ENCODE data around the gene BMPR1B. TPM values are rescaled to one million over a fixed set of nuclear protein-coding genes. Genes with fewer than 3 reads are reported as not detected.

Gene BMPR1B
- total RNA-seq, 1 experiment from 2014 or later: 14.5 TPM

GRCh38 chr4:95183656-95184408 is 426.1 kb downstream of the BMPR1B start:
- no peak for DNase-seq (ENCODE audit: low read depth)

- no peak for DNase-seq (ENCODE audit: low read depth)
Observed at GRCh38 chr4:95186666-95187065, 428.9 kb downstream of the BMPR1B start.

GRCh38 chr4:95188701-95189370 is 431.1 kb downstream of the BMPR1B start:
- no peak for DNase-seq (ENCODE audit: low read depth)

GRCh38 chr4:95190751-95191436 is 433.1 kb downstream of the BMPR1B start:
- peak; percentile 13 for DNase-seq (ENCODE audit: low read depth)

- no peak for DNase-seq (ENCODE audit: low read depth)
Observed at GRCh38 chr4:95191537-95191936, 433.8 kb downstream of the BMPR1B start.

- no peak for DNase-seq (ENCODE audit: low read depth)
Observed at GRCh38 chr4:95193391-95194224, 435.9 kb downstream of the BMPR1B start.

GRCh38 chr4:95197353-95197752 is 439.6 kb downstream of the BMPR1B start:
- no peak for DNase-seq (ENCODE audit: low read depth)

- no peak for DNase-seq (ENCODE audit: low read depth)
Observed at GRCh38 chr4:95198961-95199360, 441.2 kb downstream of the BMPR1B start.

- no peak for DNase-seq (ENCODE audit: low read depth)
Observed at GRCh38 chr4:95204267-95204844, 446.6 kb downstream of the BMPR1B start.

- DNase-seq (ENCODE audit: low read depth): no peak
Observed at GRCh38 chr4:95204873-95205272, 447.1 kb downstream of the BMPR1B start.

Data from LHCN-M2 (cell line).